Left lung (tissue), 10 donors: ENCODE data around the gene SYTL3. TPM values are rescaled to one million over a fixed set of nuclear protein-coding genes. Genes with fewer than 3 reads are reported as not detected.
"Not testable (repeated sequence)": the region's sequence is repeated elsewhere in the genome, so short reads cannot be mapped to it uniquely, and the experiment has no call there.

Experiments
- ATAC-seq: fragments of 200-7000 bp; cut with Tn5 transposase; one replicate; pipeline ENCODE4 v1.9.1; 2020; ENCODE audit warnings: moderate library complexity
- DNase-seq, 4 donors: peaks; one replicate each; pipeline ENCODE4 v3.0.0-alpha.2; 2013 to 2020
- H3K27ac ChIP-seq, 2 donors: fragments of 200-600 bp; sonication (generic) in 1 of 2; one replicate each; pipeline versions ENCODE4 v1.5.0 to v1.8.0; 2020 to 2021
- H3K27me3 ChIP-seq, 2 donors: fragments of 200-600 bp; sonication (generic) in 1 of 2; one replicate each; pipeline versions ENCODE4 v1.5.0 to v1.8.0; 2020 to 2021
- H3K36me3 ChIP-seq, 2 donors: fragments of 200-600 bp; sonication (generic) in 1 of 2; one replicate each; pipeline versions ENCODE4 v1.5.0 to v1.8.0; 2020 to 2021
- H3K4me1 ChIP-seq, 2 donors: fragments of 200-600 bp; one replicate each; pipeline ENCODE4 v1.8.0; 2021
- H3K4me3 ChIP-seq, 2 donors: fragments of 200-600 bp; sonication (generic) in 1 of 2; one replicate each; pipeline versions ENCODE4 v1.5.0 to v1.8.0; 2020 to 2021; ENCODE audit warnings: mild to moderate bottlenecking in 1 of 2
- H3K9me3 ChIP-seq, 2 donors: fragments of 200-600 bp; sonication (generic) in 1 of 2; one replicate each; pipeline versions ENCODE4 v1.5.0 to v1.8.0; 2020 to 2021
- intact Hi-C, 2 donors: fragments of 100-400 bp; cut with DNase I; formaldehyde crosslinking; loops; one replicate each; pipeline versions ENCODE4 v1.11.2 to v1.14.2; 2022
- polyA plus RNA-seq, 6 donors: library from polyadenylated mRNA; unstranded; fragments of 120-200 nt; gene quantifications; one replicate each; pipeline ENCODE4 v1.2.1, GENCODE V29; 2013; ENCODE audit not compliant: insufficient read length in 6 of 6
- total RNA-seq, 2 donors: library from RNA; stranded (reverse); fragmentation: NEBNext Ultra II Directional; extraction: Animal tissue kit (Norgen Biotek cat#: 25700); gene quantifications; one replicate each; pipeline ENCODE4 v1.2.1, GENCODE V29; 2021
- TF ChIP-seq, protein P1 (sequence below), 2 donors: fragments of 200-600 bp; sonication (generic) in 1 of 2; IDR thresholded peaks; one replicate each; pipeline versions ENCODE4 v1.5.0 to v1.8.0; 2021; ENCODE audit warnings: antibody characterized with exemption in 2 of 2
- donor health status: DM: no; HTN: yes; CAD: no.
- donor health status: DM: no; HTN: no; CAD: no.

SYTL3 gene
- total and polyA plus RNA-seq, 8 donors = 6.5 to 10.3 (median 8.3) TPM

DNA sequence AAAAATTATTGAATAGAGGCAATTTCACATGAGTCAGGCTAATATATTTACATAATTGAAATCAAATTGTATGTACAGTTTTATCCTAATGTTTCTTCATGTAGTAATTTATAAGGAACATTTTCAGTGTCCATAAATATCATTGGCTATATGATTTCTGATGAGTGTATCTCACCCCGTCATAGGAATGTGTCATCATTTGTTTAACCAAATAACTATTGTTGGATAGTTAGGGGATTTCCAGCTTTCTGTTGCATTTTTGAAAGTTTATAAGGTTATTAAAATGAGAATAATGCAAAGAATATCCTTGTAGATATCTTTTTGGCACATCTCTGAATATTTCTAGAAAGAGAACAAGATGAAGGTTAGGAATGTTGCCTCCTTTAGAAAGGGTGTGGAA is 39.0 kb downstream of the SYTL3 start:
- intact Hi-C loops = no loop called here

DNA sequence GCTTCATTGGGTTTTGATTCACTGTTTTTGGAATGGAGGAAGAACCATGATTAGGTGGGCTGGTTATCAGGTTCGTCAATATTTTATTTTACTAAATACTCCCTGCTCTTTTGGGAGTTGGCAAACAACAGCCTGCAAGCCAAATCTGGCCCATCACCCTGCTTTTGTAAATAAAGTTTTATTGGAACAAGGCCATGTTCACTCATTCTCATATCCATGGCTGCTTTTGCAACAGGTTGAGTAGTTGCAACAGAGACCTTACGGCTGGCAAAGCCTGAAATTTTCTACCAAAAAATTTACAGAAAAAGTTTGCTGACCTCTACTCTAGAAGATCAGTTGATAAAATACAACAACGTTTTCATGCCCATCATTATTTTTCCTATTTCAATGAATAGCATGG is 45.1 kb downstream of the SYTL3 start:
- DNase-seq (no peak), ATAC-seq (no peak)
- Histone ChIP-seq H3K36me3 (no peaks in the 10 kb centered on the region), H3K27me3 (no peaks in the 10 kb centered on the region), H3K9me3 (no peaks in the 10 kb centered on the region), H3K4me1 (peaks cover 6 to 15% of the 10 kb centered on the region in 2 donors), H3K27ac (no peak overlapping the region), H3K4me3 (no peak overlapping the region)
- intact Hi-C loops = loop anchor here in 1 of 2 donors (10.0 kb wide), 1 partner anchor 470 kb away; no protein-coding TSS in a partner anchor
- TF ChIP-seq, protein P1, sequence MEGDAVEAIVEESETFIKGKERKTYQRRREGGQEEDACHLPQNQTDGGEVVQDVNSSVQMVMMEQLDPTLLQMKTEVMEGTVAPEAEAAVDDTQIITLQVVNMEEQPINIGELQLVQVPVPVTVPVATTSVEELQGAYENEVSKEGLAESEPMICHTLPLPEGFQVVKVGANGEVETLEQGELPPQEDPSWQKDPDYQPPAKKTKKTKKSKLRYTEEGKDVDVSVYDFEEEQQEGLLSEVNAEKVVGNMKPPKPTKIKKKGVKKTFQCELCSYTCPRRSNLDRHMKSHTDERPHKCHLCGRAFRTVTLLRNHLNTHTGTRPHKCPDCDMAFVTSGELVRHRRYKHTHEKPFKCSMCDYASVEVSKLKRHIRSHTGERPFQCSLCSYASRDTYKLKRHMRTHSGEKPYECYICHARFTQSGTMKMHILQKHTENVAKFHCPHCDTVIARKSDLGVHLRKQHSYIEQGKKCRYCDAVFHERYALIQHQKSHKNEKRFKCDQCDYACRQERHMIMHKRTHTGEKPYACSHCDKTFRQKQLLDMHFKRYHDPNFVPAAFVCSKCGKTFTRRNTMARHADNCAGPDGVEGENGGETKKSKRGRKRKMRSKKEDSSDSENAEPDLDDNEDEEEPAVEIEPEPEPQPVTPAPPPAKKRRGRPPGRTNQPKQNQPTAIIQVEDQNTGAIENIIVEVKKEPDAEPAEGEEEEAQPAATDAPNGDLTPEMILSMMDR (IDR thresholded peaks at IDR 0.05) = no peak

More for the DNA sequence above, 39.0 kb downstream of the SYTL3 start:
- H3K4me3 ChIP-seq = no peak overlapping the region
- no peaks in the 10 kb centered on the region for H3K9me3 ChIP-seq
- H3K36me3 ChIP-seq = no peaks in the 10 kb centered on the region
- H3K27me3 ChIP-seq = no peaks in the 10 kb centered on the region
- ATAC-seq (no peak), DNase-seq (no peak)
- H3K27ac ChIP-seq = no peak overlapping the region
- TF ChIP-seq, protein P1 (IDR thresholded peaks at IDR 0.05) = no peak
- H3K4me1 ChIP-seq = peaks cover 15 to 64% of the 10 kb centered on the region in 2 donors

DNA sequence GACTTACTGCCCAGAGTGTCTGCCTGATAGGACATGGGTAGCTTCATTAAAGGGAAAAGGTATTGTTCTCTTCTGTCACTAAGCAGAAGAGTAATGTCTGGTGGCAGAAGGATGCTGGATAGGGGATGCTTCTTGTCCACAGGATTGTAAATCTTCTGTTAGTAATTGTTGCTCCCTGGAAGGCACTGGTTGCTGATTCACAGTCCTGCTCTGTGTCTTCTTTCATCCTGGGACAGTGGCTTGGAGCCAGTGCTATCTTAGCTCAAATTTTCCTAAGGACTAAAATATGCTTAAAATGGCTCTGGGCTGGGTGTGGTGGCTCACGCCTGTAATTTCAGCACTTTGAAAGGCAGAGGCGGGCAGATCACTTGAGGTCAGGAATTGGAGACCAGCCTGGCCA is 48.0 kb downstream of the SYTL3 start:
- TF ChIP-seq, protein P1 (IDR thresholded peaks at IDR 0.05) = no peak
- no peaks in the 10 kb centered on the region for H3K9me3 ChIP-seq
- no peaks in the 10 kb centered on the region for H3K27me3 ChIP-seq
- DNase-seq (no peak), ATAC-seq (peak; percentile 15)
- no peak overlapping the region for H3K4me3 ChIP-seq
- no peaks in the 10 kb centered on the region for H3K36me3 ChIP-seq
- intact Hi-C loops = loop anchor here in 1 of 2 donors (10.0 kb wide), 1 partner anchor 473 kb away; no protein-coding TSS in a partner anchor
- no peaks in the 10 kb centered on the region for H3K4me1 ChIP-seq
- H3K27ac ChIP-seq = no peak overlapping the region

DNA sequence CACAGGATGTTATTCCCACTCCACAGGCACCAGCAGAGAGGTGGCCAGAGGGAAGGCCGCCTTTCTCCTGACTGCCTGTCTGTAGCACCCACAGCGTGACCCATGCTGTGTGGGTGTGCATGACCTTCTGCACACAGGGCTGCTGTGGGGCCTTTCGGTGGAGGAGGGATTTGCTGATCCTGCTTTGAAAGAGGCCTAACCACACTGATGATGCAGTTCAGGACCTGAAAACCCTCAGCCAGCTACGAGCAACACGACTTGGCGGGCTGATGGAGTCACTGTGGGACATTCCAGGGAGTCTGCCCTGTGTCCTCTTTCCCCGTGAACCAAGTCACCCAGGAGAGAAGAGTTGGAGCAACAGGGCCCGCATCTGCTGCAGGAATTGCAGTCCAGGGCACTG is 49.1 kb downstream of the SYTL3 start:
- no peak overlapping the region for H3K27ac ChIP-seq
- no peaks in the 10 kb centered on the region for H3K36me3 ChIP-seq
- TF ChIP-seq, protein P1 (IDR thresholded peaks at IDR 0.05) = no peak
- H3K4me3 ChIP-seq = no peak overlapping the region
- no peaks in the 10 kb centered on the region for H3K9me3 ChIP-seq
- ATAC-seq (peak; percentile 51), DNase-seq (no peak)
- peaks cover 0 to 3% of the 10 kb centered on the region in 2 donors for H3K4me1 ChIP-seq
- no peaks in the 10 kb centered on the region for H3K27me3 ChIP-seq
- intact Hi-C loops = loop anchor here in 1 of 2 donors (10.0 kb wide), 1 partner anchor 474 kb away; no protein-coding TSS in a partner anchor

DNA sequence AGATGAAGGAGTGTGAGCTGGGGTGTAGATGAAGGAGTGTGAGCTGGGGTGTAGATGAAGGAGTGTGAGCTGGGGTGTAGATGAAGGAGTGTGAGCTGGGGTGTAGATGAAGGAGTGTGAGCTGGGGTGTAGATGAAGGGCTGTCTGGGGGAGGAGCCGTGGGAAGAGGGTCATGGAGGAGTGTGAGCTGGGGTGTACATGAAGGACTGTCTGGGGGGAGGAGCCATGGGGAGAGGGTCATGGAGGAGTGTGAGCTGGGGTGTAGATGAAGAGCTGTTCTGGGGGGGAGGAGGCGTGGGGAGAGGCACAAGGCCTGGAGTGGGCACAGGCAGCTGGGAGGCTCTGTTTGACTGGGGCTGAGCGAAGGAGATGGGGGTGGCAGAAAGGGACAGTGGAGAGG is 51.4 kb downstream of the SYTL3 start:
- peaks cover 4 to 16% of the 10 kb centered on the region in 2 donors for H3K4me1 ChIP-seq
- ATAC-seq, H3K27me3 ChIP-seq, H3K4me3 ChIP-seq, H3K36me3 ChIP-seq, H3K9me3 ChIP-seq, H3K27ac ChIP-seq, DNase-seq: not testable (repeated sequence)
- intact Hi-C loops = loop anchor here in 1 of 2 donors (5.0 kb wide), 1 partner anchor 271 kb away; no protein-coding TSS in a partner anchor
